Uterus (tissue), 2 donors: ENCODE measurements around the gene PDE4B.

Source experiments
- CTCF ChIP-seq, 4 experiments: fragments of 200-600 bp in 2 of 4; fragments of 450-650 bp in 2 of 4; sonication (generic) in 2 of 4; IDR thresholded peaks; one replicate each; pipeline ENCODE4 v1.5.1; 2016 to 2019; ENCODE audit warnings: antibody characterized with exemption in 4 of 4, mild to moderate bottlenecking in 2 of 4, moderate library complexity in 1 of 4
- POLR2A ChIP-seq, 2 donors: fragments of 450-650 bp; IDR thresholded peaks; one replicate each; pipeline ENCODE4 v1.6.1; 2016; ENCODE audit warnings: antibody characterized with exemption in 2 of 2, mild to moderate bottlenecking in 1 of 2, moderate library complexity in 1 of 2

- TF ChIP-seq CTCF (IDR thresholded peaks at IDR 0.05): no peak
- no peak for TF ChIP-seq POLR2A (IDR thresholded peaks at IDR 0.05)
These were observed 202.6 kb downstream of the PDE4B start for GRCh38 chr1:65995336-65995735.
